PC-3 (cell line): ENCODE data around the gene IKBKE. TPM values are rescaled to one million over a fixed set of nuclear protein-coding genes. Genes with fewer than 3 reads are reported as not detected.

ENCODE experiments used
- ATAC-seq: fragments of 200-7000 bp; cut with Tn5 transposase; 2 replicates; pipeline ENCODE4 v1.9.1; 2020; ENCODE audit warnings: mild to moderate bottlenecking, moderate library complexity
- BruUV-seq: library from RNA; stranded (reverse); fragments of 400-500 nt; replicated peaks from 2 replicates; lab custom pipeline; 2021; lab: Mats Ljungman, UMichigan
- CTCF ChIA-PET: fragments of 300-600 bp; sonication (Branson Sonifier 250); formaldehyde crosslinking; loops from one replicate; lab custom pipeline; 2022; ENCODE audit warnings: antibody characterized with exemption; lab: Charles Lee
- POLR2A ChIA-PET: fragments of 300-600 bp; sonication (Branson Sonifier 250); formaldehyde crosslinking; loops from one replicate; lab custom pipeline; 2022; ENCODE audit warnings: antibody characterized with exemption; ENCODE audit not compliant: unreplicated experiment; lab: Charles Lee
- DNase-seq: peaks from one replicate; pipeline ENCODE4 v3.0.0-alpha.2; 2015
- H2AFZ ChIP-seq: fragments of 300-600 bp; sonication (generic); 2 replicates; pipeline ENCODE4 v1.6.0; 2016; ENCODE audit warnings: antibody characterized with exemption, low read length
- H3F3A ChIP-seq: fragments of 300-600 bp; sonication (generic); one replicate; pipeline ENCODE4 v1.6.0; 2017; ENCODE audit warnings: antibody characterized with exemption, low read length, control low read depth, mild to moderate bottlenecking; ENCODE audit not compliant: unreplicated experiment
- H3K27ac ChIP-seq: fragments of 300-600 bp; sonication (generic); 2 replicates; pipeline ENCODE4 v1.5.1; 2016; ENCODE audit warnings: mild to moderate bottlenecking, low read length
- H3K27me3 ChIP-seq: fragments of 300-600 bp; sonication (generic); 2 replicates; pipeline ENCODE4 v1.6.1; 2016; ENCODE audit warnings: low read length, mixed read lengths
- H3K36me3 ChIP-seq: fragments of 300-600 bp; sonication (generic); 2 replicates; pipeline ENCODE4 v1.6.1; 2016; ENCODE audit warnings: low read depth, mixed run types, low read length, mixed read lengths
- H3K4me1 ChIP-seq: fragments of 300-600 bp; sonication (generic); 2 replicates; pipeline ENCODE4 v1.5.1; 2016; ENCODE audit warnings: low read length; ENCODE audit not compliant: insufficient read depth
- H3K4me2 ChIP-seq: fragments of 300-600 bp; sonication (generic); 2 replicates; pipeline ENCODE4 v1.6.0; 2016; ENCODE audit warnings: low read length
- H3K4me3 ChIP-seq: fragments of 300-600 bp; sonication (generic); 2 replicates; pipeline ENCODE4 v1.5.1; 2016; ENCODE audit warnings: mild to moderate bottlenecking, low read length, mixed read lengths
- H3K79me2 ChIP-seq: fragments of 300-600 bp; sonication (generic); 2 replicates; pipeline ENCODE4 v1.6.1; 2017; ENCODE audit warnings: low read length, mixed read lengths
- H3K9ac ChIP-seq: fragments of 300-600 bp; sonication (generic); 2 replicates; pipeline ENCODE4 v1.6.0; 2016; ENCODE audit warnings: mild to moderate bottlenecking, low read length
- H3K9me2 ChIP-seq: fragments of 300-600 bp; sonication (generic); replicated peaks from 2 replicates; pipeline ENCODE4 v1.6.1; 2016; ENCODE audit warnings: mixed run types, low read length, mixed read lengths
- H3K9me3 ChIP-seq: fragments of 300-600 bp; sonication (generic); 2 replicates; pipeline ENCODE4 v1.6.1; 2016; ENCODE audit warnings: low read length, mixed read lengths
- H4K20me1 ChIP-seq: fragments of 300-600 bp; sonication (generic); 2 replicates; pipeline ENCODE4 v1.6.1; 2016; ENCODE audit warnings: low read length, mixed read lengths
- CTCF ChIP-seq: fragments of 300-600 bp; sonication (generic); conservative IDR thresholded peaks from 2 replicates; pipeline ENCODE4 v1.5.1; 2017; ENCODE audit warnings: antibody characterized with exemption, low read depth, mild to moderate bottlenecking, low read length
- EZH2 ChIP-seq: fragments of 300-600 bp; sonication (generic); IDR thresholded peaks from one replicate; pipeline ENCODE4 v1.6.1; 2017; ENCODE audit warnings: antibody characterized with exemption, mild to moderate bottlenecking, low read length; ENCODE audit not compliant: unreplicated experiment
- EZH2phosphoT487 ChIP-seq: fragments of 300-600 bp; sonication (generic); IDR thresholded peaks from 2 replicates; pipeline ENCODE4 v1.6.1; 2018; ENCODE audit warnings: mild to moderate bottlenecking, antibody characterized with exemption, low read length, borderline replicate concordance
- intact Hi-C: fragments of 100-400 bp; cut with micrococcal nuclease; formaldehyde crosslinking; loops from 2 replicates; pipeline ENCODE4 v1.9.0; 2023
- total RNA-seq: library from RNA; depleted of rRNA; stranded (reverse); fragments of >200 nt; gene quantifications from 2 replicates; pipeline ENCODE4 v1.2.3, GENCODE V29; 2014

The IKBKE gene
- total RNA-seq, 1 experiment from 2014 or later = 28.3 TPM

GRCh38 chr1:206463911-206464310, 6.4 kb upstream of the IKBKE start:
- Histone ChIP-seq H3K4me2 (no peak overlapping the region), H3K9me2 (no peaks in the 10 kb centered on the region), H3K27ac (no peak overlapping the region), H3K4me1 (peaks cover 10% of the 10 kb centered on the region), H3K27me3 (no peaks in the 10 kb centered on the region), H3F3A (no peaks in the 10 kb centered on the region), H3K9ac (no peak overlapping the region), H3K4me3 (no peak overlapping the region), H3K9me3 (no peaks in the 10 kb centered on the region), H4K20me1 (no peaks in the 10 kb centered on the region), H3K36me3 (no peaks in the 10 kb centered on the region; the same call in 1 of the 2 replicates), H3K79me2 (no peaks in the 10 kb centered on the region), H2AFZ (no peak overlapping the region)
- ChIA-PET POLR2A (interaction anchor here (0.7 kb wide), 2 partner anchors 54 to 118 kb away, joined by 3 read pairs; no protein-coding TSS in a partner anchor), CTCF (interaction anchor here (0.5 kb wide), 1 partner anchor 81 kb away, joined by 3 read pairs; no protein-coding TSS in a partner anchor)
- DNase-seq (no peak), ATAC-seq (no peak)
- BruUV-seq = no TSS peak
- intact Hi-C loops = no loop called here
- TF ChIP-seq CTCF = no peak
- TF ChIP-seq EZH2phosphoT487 = no peak
- no peak for TF ChIP-seq EZH2

GRCh38 chr1:206464456-206464964, 5.8 kb upstream of the IKBKE start:
- no peak overlapping the region for H3K27ac ChIP-seq
- H3K4me1 ChIP-seq = peaks cover 16% of the 10 kb centered on the region
- H2AFZ ChIP-seq = no peak overlapping the region
- H3K4me3 ChIP-seq = no peak overlapping the region
- no peaks in the 10 kb centered on the region for H3K9me3 ChIP-seq
- no peaks in the 10 kb centered on the region for H4K20me1 ChIP-seq
- CTCF ChIA-PET = no interaction called here
- H3K9me2 ChIP-seq = no peaks in the 10 kb centered on the region
- ATAC-seq (no peak), DNase-seq (peak; percentile 64)
- no peaks in the 10 kb centered on the region for H3F3A ChIP-seq
- H3K79me2 ChIP-seq = no peaks in the 10 kb centered on the region
- POLR2A ChIA-PET = no interaction called here
- no peak overlapping the region for H3K9ac ChIP-seq
- no peak for TF ChIP-seq CTCF
- TF ChIP-seq EZH2phosphoT487 = no peak
- no peak for TF ChIP-seq EZH2
- intact Hi-C loops = no loop called here
- H3K36me3 ChIP-seq = no peaks in the 10 kb centered on the region; the same call in 1 of the 2 replicates
- no peak overlapping the region for H3K4me2 ChIP-seq
- no TSS peak for BruUV-seq
- no peaks in the 10 kb centered on the region for H3K27me3 ChIP-seq

- intact Hi-C loops = no loop called here
- peaks cover 6% of the 10 kb centered on the region; the same call in 1 of the 2 replicates for H3K79me2 ChIP-seq
- H3K4me1 ChIP-seq = peaks cover 30% of the 10 kb centered on the region
- H3K4me3 ChIP-seq = no peak overlapping the region
- H4K20me1 ChIP-seq = no peaks in the 10 kb centered on the region
- no peaks in the 10 kb centered on the region for H3K9me2 ChIP-seq
- no peak for ATAC-seq
- H3K9ac ChIP-seq = no peak overlapping the region
- no peaks in the 10 kb centered on the region; the same call in 1 of the 2 replicates for H3K36me3 ChIP-seq
- CTCF ChIA-PET = interaction anchor here (0.7 kb wide), 1 partner anchor 664 kb away, joined by 4 read pairs; no protein-coding TSS in a partner anchor
- H3F3A ChIP-seq = no peaks in the 10 kb centered on the region
- H2AFZ ChIP-seq = no peak overlapping the region
- no peaks in the 10 kb centered on the region for H3K27me3 ChIP-seq
- no peak overlapping the region for H3K27ac ChIP-seq
- TF ChIP-seq EZH2phosphoT487 = no peak
- TF ChIP-seq CTCF = no peak
- no peak for TF ChIP-seq EZH2
- H3K4me2 ChIP-seq = no peak overlapping the region
- DNase-seq = no peak
- POLR2A ChIA-PET = no interaction called here
- BruUV-seq = no TSS peak
- no peaks in the 10 kb centered on the region for H3K9me3 ChIP-seq
These were observed 4.3 kb upstream of the IKBKE start for GRCh38 chr1:206465951-206466350.
